GM21360 (cell line): Measurements from ENCODE around the gene ALPK3.
"Not testable (repeated sequence)": the region's sequence is repeated elsewhere in the genome, so short reads cannot be mapped to it uniquely, and the experiment has no call there.

Source experiments
- ATAC-seq: cut with Tn5 transposase; IDR thresholded peaks from one replicate; pipeline ENCODE4 v1.9.1; 2021; ENCODE audit warnings: mild to moderate bottlenecking, moderate library complexity; ENCODE audit not compliant: unreplicated experiment

The ALPK3 gene

DNA sequence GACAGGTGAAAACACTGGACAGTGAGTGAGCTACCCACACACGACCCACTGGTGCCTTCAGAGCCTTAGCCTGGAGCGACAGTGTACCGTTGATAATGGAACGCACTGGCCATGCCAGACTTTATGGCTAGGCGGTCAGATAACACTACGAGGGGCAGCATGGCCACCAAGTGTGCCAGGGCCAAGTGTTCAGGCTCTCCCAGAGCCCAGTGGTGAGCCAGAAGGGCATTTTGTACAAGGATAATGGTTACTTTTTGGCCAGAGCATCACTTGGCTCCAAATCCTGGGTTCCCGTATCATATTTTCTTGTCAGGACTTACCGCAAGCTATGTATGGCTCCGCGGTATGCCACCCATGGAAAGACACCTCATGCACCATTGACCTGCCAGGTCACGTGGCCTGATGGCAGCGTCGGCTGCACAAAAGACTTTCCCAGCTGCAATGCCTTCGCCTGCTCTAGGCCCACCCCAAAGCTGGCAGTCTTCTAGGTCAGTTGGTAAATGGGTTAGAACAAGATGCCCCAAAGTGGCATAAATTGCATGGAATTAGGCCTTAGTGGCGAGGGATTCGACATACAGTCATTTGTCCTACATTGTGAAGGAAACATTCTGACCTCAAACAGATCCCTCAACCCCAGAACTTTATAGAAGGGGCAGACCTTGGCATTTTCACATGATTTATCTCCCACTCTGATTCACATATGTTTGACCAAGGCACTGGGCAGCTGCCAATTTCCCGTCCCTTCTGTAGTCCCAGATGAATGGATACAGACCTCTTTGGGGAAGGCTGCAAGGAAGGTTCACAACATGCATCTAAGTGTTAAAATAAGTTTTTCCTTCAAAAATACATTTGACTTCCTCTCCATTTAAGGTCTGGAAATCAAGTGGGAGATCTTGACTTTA lies 55.1 kb downstream of the ALPK3 start:
- no peak for ATAC-seq

DNA sequence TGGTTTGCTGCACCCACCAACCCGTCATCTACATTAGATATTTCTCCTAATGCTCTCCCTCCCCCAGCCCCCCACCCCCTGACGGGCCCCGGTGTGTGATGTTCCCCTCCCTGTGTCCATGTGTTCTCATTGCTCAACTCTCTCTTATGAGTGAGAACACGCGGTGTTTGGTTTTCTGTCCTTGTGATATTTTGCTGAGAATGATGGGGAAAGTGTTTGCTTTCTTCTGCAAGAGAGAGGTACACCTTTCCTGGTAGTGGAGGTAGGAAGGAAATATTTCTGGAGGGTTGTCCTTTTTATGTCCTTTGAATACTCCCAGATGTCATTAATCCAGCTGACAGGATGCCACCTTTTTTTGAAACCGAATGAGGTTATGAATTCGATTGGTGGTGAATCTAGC lies 56.8 kb downstream of the ALPK3 start:
- ATAC-seq, result no peak

GRCh38 chr15:84874981-84875699 lies 58.0 kb downstream of the ALPK3 start:
- no peak for ATAC-seq

DNA sequence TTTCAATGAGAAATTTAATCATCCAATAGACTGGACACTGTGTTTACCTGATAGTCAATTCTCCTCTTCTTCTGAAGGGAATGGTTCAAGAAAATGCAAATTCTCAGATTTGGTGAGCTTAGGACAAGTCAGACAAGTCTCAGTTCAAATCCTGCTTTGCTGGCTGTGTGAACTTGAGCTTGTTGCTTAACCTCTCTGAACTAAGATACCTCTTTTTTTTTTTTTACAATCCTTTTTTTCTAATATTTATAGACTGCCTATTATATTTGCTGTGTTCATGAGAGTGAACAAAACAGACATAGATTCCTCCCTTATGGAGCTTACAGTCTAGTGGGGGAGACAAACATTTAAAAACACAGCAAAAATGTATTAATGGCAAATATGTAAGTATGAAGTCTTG lies 59.1 kb downstream of the ALPK3 start:
- no peak for ATAC-seq

DNA sequence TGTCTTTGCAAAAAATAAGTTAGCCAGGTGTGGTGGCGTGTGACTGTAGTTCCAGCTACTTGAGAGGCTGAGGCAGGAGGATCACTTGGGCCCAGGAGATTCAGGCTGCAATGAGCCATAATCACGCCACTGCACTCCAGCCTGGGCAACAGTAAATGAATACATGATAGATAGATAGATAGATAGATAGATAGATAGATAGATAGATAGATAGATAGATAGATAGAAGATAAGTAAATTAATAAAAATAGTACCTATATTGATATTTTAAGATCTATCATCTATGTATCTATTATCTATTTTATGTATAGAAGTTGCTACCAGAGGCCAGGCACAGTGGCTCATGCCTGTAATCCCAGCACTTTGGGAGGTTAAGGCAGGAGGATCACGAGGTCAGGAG lies 60.5 kb downstream of the ALPK3 start:
- ATAC-seq, result not testable (repeated sequence)

DNA sequence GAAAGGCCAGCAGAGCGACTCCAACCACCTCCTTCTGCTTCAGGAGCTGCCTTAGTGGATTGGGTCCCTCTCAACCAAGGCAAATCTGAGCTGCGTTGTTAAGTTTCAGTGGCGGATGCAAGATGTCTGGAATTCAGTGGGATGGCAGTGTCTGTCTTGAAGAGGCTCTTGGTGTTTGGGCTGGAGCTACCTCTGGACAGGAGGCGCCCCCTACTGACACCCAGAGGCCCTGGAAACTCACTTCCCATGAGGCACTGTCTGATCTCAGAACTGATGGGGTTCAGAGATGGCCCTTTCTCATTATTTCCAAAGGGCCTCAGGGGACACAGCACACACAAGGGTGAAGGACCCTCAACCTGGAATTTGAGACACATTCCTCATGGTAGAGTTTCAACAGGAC lies 61.3 kb downstream of the ALPK3 start:
- ATAC-seq, result no peak

GRCh38 chr15:84879088-84879780 lies 62.1 kb downstream of the ALPK3 start:
- ATAC-seq, result no peak

DNA sequence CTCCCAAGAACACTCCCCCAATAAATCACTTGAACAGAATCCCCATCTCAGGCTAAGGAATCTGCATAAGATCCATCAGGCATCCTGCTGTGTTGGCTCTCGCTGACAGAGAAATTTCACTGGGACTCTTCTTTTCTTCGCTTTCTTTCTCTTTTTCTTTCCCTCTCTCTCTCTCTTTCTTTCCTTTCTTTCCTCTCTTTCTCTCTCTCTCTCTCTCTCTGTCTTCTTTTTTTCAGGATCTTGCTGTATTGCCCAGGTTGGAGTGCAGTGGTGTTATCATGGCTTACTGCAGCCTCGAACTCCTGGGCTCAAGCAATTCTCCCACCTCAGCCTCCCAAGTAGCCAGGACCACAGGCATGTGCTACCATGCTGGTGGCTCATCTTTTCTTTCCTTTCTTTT lies 62.9 kb downstream of the ALPK3 start:
- no peak for ATAC-seq

GRCh38 chr15:84880822-84881519 lies 63.8 kb downstream of the ALPK3 start:
- ATAC-seq, result no peak

DNA sequence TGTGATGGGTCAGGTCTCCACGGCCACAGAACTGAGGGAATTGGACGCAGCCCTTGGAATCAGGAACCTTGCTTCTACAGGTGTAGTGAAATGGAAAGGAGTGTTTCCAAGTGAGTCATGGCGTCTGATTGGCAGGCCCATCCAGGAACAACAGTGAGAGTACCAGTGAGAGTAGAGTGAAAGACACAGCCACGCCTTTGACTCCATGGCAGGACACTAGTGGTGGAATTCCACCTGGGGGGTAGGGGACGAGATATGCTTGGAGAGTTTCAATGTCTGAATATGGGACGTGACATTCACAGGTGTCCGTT lies 64.3 kb downstream of the ALPK3 start:
- ATAC-seq, result no peak

DNA sequence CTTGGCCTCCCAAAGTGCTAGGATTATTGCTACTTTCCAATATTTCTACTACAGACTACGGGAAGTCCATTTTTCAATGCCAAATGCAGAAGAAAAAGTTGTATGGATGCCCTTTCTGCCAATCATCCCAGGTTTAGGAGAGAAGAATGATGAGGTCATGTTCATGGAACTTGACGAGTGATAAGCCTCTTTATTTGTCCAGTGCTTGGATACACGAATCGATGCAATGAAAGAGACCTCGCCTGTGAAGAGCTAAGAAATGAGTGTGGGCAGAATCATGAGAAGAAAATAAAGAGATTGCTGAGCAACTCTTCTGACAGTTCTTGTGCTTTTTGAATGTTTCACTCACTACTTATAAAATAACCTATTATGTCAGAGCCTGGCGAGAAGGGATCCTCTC lies 66.3 kb downstream of the ALPK3 start:
- no peak for ATAC-seq

DNA sequence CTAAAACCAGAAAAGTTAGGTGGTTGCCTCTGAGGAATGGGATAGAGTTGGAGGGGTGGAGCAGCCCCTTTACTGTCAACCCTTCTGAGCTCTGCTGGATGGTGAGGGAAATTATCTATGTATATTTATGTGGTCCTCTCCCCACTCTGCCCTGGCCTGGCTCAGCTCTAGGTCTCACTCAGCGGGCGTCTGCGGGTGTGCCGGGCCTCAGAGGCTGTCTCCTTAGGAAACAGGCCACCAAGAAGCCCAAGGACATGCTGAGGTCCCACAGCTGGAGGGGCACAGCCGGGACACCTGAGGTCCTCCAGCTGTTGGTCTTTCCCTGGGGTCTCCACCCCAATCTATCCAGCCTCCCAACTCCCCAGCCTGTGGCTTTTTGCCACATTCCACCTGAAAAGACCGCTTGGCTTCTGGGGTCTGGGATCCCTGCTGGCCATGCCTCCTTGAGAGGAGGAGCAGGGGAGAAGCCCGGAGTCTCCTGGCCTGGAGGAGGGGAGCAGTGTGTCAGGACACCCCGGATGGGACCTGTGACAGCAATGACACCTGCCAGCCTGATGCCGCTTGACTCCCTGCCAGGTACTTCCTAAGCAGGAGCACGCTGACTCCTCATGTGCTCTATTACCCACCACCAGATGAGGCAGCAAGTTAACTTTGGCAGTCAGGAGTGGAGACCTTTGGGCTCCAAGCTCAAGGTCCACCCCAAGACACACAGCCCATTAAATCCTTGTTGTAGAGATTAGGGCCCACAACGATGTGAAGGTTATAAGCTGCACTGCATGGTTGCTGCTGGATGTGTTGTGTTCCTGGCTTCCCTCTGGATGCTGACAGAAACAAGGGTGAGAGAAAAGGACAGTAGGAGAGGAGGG lies 67.0 kb downstream of the ALPK3 start, which contains the start of gene SLC28A1:
Gene SLC28A1, plus strand, starts transcription at position 747 of the 866 bp plus-strand sequence. CDS start 3,099 bp downstream, outside the sequence.
- ATAC-seq, result no peak

DNA sequence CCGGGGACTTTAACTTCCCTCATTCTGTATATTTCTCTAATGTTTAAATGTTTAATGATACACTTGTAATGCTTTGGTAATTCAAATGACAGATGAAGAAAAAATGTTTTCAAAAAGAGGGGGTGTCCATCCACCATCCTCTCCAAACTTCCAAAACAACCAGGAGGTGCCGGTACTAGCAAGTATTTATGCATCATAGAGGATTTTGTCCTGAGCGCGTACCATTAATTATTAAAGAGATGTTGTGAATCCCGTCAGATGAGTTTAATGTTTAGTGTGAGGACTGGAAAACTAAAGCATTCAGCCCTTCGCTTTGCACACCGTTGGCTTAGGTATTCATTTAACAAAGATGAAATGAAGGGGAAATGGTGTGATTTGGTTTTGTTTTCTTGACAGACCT lies 68.6 kb downstream of the ALPK3 start:
- ATAC-seq, result no peak

DNA sequence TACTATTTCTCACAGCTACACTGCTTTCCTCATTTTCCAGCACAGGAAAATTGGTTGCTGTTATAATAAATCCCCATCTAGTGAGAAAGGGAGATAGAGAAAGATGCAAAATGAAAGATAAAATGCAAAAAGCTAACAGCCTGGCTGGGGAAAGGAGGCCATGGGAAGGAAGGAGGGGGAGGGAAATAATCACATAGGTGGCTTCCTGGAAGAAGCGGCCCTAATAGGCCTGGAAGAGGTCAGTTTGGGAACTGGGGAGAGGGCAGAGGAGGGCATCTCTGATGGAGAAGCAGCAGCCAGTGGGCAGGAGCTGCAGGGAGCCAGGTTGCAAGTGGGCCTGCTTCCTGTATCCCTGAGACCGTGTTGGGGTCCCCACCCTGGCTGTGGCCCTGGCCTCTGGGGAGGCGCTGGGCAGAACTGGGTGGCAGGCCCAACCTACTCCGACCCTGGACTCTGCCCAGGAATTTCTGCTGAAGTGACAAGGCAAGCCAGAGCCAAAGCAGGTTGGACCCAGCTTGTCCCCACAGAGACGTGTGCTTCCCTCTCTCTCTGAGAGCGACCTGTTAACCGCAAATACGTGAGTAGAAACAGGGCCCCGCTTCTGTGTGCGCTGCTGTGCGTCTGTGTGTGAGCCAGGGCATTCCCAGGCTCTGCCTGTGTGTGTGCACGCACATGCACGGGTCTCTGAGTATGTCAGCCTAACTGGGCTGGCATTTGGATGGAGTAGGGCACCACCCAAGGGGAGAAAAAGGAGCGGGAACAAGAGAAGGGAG lies 69.2 kb downstream of the ALPK3 start:
- no peak for ATAC-seq

DNA sequence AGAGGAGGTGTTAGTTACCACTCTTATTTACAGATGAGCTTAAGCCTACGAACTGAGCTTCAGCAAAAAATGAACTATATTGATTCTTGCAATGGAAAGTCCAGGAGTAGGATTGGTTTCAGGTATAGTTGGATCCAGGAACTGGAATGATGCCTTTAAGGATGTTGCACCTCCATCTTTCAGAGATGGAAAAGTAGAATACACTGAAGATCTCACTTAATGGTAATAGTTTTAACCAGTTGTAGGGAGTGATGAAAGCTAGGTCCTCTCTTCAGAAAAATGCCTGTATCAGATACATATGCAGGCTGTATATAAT lies 69.8 kb downstream of the ALPK3 start:
- no peak for ATAC-seq

- no peak for ATAC-seq
Observed at GRCh38 chr15:84887938-84888337, 70.8 kb downstream of the ALPK3 start.

GRCh38 chr15:84888639-84889038 lies 71.5 kb downstream of the ALPK3 start:
- no peak for ATAC-seq

- ATAC-seq, result no peak
Observed at GRCh38 chr15:84889313-84889990, 72.3 kb downstream of the ALPK3 start.
